K562 (cell line): ENCODE results near the gene ABHD16A. TPM values are rescaled to one million over a fixed set of nuclear protein-coding genes. Genes with fewer than 3 reads are reported as not detected.

Source experiments
- ASH1L ChIP-seq: fragments of 450-650 bp; IDR thresholded peaks from 2 replicates; pipeline ENCODE4 v1.6.1; 2018; ENCODE audit warnings: borderline replicate concordance, mild to moderate bottlenecking, low read depth; ENCODE audit not compliant: partially characterized antibody
- CC2D1A ChIP-seq: fragments of 450-650 bp; IDR thresholded peaks from 2 replicates; pipeline ENCODE4 v1.6.1; 2017; ENCODE audit warnings: mild to moderate bottlenecking
- GTF2F1 ChIP-seq: IDR thresholded peaks from 2 replicates; pipeline ENCODE4 v1.6.1; 2011; ENCODE audit warnings: low read depth, low read length, improper control_type of control experiment
- L3MBTL2 ChIP-seq: fragments of 450-650 bp; IDR thresholded peaks from 2 replicates; pipeline ENCODE4 v1.6.1; 2016; ENCODE audit warnings: mild to moderate bottlenecking, moderate library complexity
- MEF2A ChIP-seq: IDR thresholded peaks from 2 replicates; pipeline ENCODE4 v1.6.1; 2011; ENCODE audit warnings: low read depth, mild to moderate bottlenecking, low read length, moderate library complexity; ENCODE audit not compliant: control insufficient read depth
- NBN ChIP-seq: fragments of 450-650 bp; IDR thresholded peaks from 2 replicates; pipeline ENCODE4 v1.6.1; 2016; ENCODE audit warnings: low read depth, mild to moderate bottlenecking
- NELFE ChIP-seq: IDR thresholded peaks from 2 replicates; pipeline ENCODE4 v1.6.1; 2011; ENCODE audit warnings: mild to moderate bottlenecking; ENCODE audit not compliant: insufficient read depth, insufficient read length
- TEAD1 ChIP-seq, 2 experiments: fragments of 450-650 bp in 1 of 2; sonication (generic) in 1 of 2; formaldehyde crosslinking; IDR thresholded peaks; 2 replicates each; pipeline versions ENCODE4 v1.4.0 to v1.8.0; 2020 to 2022; ENCODE audit warnings: mild to moderate bottlenecking in 2 of 2, missing genetic modification reagents in 1 of 2
- XRCC3 ChIP-seq: fragments of 450-650 bp; IDR thresholded peaks from 2 replicates; pipeline ENCODE4 v1.6.1; 2017; ENCODE audit warnings: mild to moderate bottlenecking, moderate library complexity
- ZSCAN32 ChIP-seq: fragments of 450-650 bp; formaldehyde crosslinking; IDR thresholded peaks from 2 replicates; pipeline ENCODE4 v1.4.0; 2020; ENCODE audit warnings: mild to moderate bottlenecking, moderate library complexity
- polyA plus RNA-seq, 8 experiments: library from polyadenylated mRNA; depleted of rRNA in 4 of 8; stranded (reverse) in 5 of 8; unstranded in 3 of 8; fragments of >200 nt; fragmentation: Nextera tagmentation in 2 of 8; fragmentation: Illumina TruSeq in 1 of 8; extraction: Ambion mirVana in 2 of 8; extraction: Trizol in 1 of 8; gene quantifications; 2 replicates each; pipeline versions ENCODE4 v1.2.1 to v1.2.3, GENCODE V29; 2011 to 2014; ENCODE audit warnings: inconsistent platforms in 1 of 8, missing spikeins in 1 of 8
- total RNA-seq, 7 experiments: library from RNA; depleted of rRNA in 6 of 7; stranded (reverse); fragments of >200 nt in 6 of 7; fragmentation: Illumina TruSeq in 2 of 7; extraction: Trizol in 2 of 7; gene quantifications; 2 replicates each; pipeline versions ENCODE4 v1.2.1 to v1.2.3, GENCODE V29; 2011 to 2021; ENCODE audit warnings: low replicate concordance in 1 of 7
- TF ChIP-seq, protein P1 (sequence below), 2 experiments: IDR thresholded peaks in 1 of 2; conservative IDR thresholded peaks in 1 of 2; 2 replicates each; pipeline ENCODE4 v1.6.1; 2016; ENCODE audit warnings: low read depth in 2 of 2, mild to moderate bottlenecking in 1 of 2, missing compliant biosample characterization in 1 of 2, missing genetic modification characterization in 1 of 2, moderate library complexity in 1 of 2
- TF ChIP-seq, protein P2 (sequence below): IDR thresholded peaks from 2 replicates; pipeline ENCODE4 v1.6.1; 2014; ENCODE audit warnings: antibody characterized with exemption
- TF ChIP-seq, protein P3 (sequence below): IDR thresholded peaks from 2 replicates; pipeline ENCODE4 v1.6.1; 2012; ENCODE audit warnings: low read depth, low read length, improper control_type of control experiment, borderline replicate concordance
- TF ChIP-seq, protein P4 (sequence below): fragments of 250-450 bp; sonication (Bioruptor Pico); IDR thresholded peaks from 2 replicates; pipeline ENCODE4 v1.4.0; 2020
- TF ChIP-seq, protein P5 (sequence below): fragments of 450-650 bp; IDR thresholded peaks from 2 replicates; pipeline ENCODE4 v1.6.1; 2014; ENCODE audit warnings: low read depth, mild to moderate bottlenecking, moderate library complexity, borderline replicate concordance
- TF ChIP-seq, protein P6 (sequence below): fragments of 450-650 bp; formaldehyde crosslinking; conservative IDR thresholded peaks from 2 replicates; pipeline ENCODE4 v1.4.0; 2022; ENCODE audit warnings: mild to moderate bottlenecking, missing genetic modification characterization

ABHD16A gene
- total and polyA plus RNA-seq, 9 of the 15 experiments (the other 6 are each of a cell fraction or from before 2014, with no cell fraction given), result 25.8 to 120 (median 81.6) TPM

DNA sequence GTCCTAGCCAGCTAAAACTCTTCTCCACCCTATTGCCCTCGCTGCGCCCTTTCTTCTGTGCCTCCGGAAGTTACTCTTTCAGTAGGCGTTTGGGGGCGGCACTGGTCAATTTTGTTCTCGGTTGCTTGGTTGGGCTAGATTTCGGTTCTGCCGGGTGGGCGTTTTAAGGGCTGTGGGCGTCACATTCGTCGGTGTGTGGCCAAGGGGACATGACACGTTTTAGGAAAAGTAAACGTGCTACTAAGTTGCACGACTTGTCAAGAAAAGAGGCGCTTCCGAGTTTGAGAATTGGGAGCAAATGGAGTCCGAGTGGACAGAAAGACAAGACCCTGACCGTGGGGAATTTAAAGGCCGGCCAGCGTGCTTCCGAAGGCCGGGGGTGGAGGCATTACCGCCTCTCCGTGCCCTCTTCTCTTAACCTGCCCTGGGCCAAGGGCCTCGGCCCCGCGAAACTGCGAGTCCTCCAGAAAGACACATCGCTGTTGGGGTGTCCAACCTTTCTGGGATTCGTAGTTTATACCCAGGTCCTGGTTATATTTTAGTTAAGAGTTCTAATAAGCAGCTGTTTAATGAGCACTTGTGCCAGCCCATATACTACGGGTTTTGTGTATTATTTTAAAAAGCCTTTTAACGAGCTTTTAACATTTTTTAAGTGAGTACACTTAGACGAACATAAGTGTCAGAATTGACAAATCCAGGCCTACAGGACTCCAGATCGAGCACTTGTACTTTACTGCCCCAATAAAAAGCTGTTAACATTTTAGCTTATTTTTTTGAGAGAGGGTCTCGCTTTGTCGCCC is 50.0 kb downstream of the ABHD16A start (continued):
- TF ChIP-seq, protein P1, sequence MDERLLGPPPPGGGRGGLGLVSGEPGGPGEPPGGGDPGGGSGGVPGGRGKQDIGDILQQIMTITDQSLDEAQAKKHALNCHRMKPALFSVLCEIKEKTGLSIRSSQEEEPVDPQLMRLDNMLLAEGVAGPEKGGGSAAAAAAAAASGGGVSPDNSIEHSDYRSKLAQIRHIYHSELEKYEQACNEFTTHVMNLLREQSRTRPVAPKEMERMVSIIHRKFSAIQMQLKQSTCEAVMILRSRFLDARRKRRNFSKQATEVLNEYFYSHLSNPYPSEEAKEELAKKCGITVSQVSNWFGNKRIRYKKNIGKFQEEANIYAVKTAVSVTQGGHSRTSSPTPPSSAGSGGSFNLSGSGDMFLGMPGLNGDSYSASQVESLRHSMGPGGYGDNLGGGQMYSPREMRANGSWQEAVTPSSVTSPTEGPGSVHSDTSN (CRISPR knock-in tag; IDR thresholded peaks at IDR 0.05; ENCODE audit: low read depth), result no peak
- TF ChIP-seq, protein P1 (tag; conservative IDR thresholded peaks at IDR 0.05; ENCODE audit: low read depth), result peak; percentile 6; the same call in 1 of the 2 replicates
- TF ChIP-seq CC2D1A, result peak; percentile 84
- TF ChIP-seq, protein P2, sequence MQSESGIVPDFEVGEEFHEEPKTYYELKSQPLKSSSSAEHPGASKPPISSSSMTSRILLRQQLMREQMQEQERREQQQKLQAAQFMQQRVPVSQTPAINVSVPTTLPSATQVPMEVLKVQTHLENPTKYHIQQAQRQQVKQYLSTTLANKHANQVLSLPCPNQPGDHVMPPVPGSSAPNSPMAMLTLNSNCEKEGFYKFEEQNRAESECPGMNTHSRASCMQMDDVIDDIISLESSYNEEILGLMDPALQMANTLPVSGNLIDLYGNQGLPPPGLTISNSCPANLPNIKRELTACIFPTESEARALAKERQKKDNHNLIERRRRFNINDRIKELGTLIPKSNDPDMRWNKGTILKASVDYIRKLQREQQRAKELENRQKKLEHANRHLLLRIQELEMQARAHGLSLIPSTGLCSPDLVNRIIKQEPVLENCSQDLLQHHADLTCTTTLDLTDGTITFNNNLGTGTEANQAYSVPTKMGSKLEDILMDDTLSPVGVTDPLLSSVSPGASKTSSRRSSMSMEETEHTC, result no peak
- TF ChIP-seq, protein P3, sequence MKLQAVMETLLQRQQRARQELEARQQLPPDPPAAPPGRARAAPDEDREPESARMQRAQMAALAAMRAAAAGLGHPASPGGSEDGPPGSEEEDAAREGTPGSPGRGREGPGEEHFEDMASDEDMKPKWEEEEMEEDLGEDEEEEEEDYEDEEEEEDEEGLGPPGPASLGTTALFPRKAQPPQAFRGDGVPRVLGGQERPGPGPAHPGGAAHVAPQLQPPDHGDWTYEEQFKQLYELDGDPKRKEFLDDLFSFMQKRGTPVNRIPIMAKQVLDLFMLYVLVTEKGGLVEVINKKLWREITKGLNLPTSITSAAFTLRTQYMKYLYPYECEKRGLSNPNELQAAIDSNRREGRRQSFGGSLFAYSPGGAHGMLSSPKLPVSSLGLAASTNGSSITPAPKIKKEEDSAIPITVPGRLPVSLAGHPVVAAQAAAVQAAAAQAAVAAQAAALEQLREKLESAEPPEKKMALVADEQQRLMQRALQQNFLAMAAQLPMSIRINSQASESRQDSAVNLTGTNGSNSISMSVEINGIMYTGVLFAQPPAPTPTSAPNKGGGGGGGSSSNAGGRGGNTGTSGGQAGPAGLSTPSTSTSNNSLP, result no peak
- TF ChIP-seq MEF2A, result no peak
- TF ChIP-seq, protein P4, sequence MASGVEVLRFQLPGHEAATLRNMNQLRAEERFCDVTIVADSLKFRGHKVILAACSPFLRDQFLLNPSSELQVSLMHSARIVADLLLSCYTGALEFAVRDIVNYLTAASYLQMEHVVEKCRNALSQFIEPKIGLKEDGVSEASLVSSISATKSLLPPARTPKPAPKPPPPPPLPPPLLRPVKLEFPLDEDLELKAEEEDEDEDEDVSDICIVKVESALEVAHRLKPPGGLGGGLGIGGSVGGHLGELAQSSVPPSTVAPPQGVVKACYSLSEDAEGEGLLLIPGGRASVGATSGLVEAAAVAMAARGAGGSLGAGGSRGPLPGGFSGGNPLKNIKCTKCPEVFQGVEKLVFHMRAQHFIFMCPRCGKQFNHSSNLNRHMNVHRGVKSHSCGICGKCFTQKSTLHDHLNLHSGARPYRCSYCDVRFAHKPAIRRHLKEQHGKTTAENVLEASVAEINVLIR, result 0 out of 2 replicates have a peak, but pooled peaks have one; percentile 5
- peak; percentile 63; the same call in 1 of the 2 replicates for TF ChIP-seq L3MBTL2
- TF ChIP-seq, protein P5, sequence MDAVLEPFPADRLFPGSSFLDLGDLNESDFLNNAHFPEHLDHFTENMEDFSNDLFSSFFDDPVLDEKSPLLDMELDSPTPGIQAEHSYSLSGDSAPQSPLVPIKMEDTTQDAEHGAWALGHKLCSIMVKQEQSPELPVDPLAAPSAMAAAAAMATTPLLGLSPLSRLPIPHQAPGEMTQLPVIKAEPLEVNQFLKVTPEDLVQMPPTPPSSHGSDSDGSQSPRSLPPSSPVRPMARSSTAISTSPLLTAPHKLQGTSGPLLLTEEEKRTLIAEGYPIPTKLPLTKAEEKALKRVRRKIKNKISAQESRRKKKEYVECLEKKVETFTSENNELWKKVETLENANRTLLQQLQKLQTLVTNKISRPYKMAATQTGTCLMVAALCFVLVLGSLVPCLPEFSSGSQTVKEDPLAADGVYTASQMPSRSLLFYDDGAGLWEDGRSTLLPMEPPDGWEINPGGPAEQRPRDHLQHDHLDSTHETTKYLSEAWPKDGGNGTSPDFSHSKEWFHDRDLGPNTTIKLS, result peak; percentile 90; the same call in 1 of the 2 replicates
- no peak for TF ChIP-seq NELFE
- no peak for TF ChIP-seq ZSCAN32
- 0 out of 4 replicates have a peak, but pooled peaks of 1 of the 2 experiments have one; percentile 35 for TF ChIP-seq TEAD1 (CRISPR knock-in tag; IDR thresholded peaks at IDR 0.05)
- peak; percentile 94 for TF ChIP-seq NBN
- TF ChIP-seq GTF2F1, result peak; percentile 72
- TF ChIP-seq ASH1L, result peak; percentile 65
- no peak for TF ChIP-seq XRCC3
- TF ChIP-seq, protein P6, sequence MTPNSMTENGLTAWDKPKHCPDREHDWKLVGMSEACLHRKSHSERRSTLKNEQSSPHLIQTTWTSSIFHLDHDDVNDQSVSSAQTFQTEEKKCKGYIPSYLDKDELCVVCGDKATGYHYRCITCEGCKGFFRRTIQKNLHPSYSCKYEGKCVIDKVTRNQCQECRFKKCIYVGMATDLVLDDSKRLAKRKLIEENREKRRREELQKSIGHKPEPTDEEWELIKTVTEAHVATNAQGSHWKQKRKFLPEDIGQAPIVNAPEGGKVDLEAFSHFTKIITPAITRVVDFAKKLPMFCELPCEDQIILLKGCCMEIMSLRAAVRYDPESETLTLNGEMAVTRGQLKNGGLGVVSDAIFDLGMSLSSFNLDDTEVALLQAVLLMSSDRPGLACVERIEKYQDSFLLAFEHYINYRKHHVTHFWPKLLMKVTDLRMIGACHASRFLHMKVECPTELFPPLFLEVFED, result peak; percentile 67; the same call in 1 of the 2 replicates
